Measurements from ENCODE around the gene NDE1. TPM values are rescaled to one million over a fixed set of nuclear protein-coding genes. Genes with fewer than 3 reads are reported as not detected.

Gene NDE1
- total and polyA plus RNA-seq, 2 of the 8 experiments (the other 6 are each of a cell fraction or from before 2014, with no cell fraction given), result 13.3 to 41.3 TPM

- no peak for TF ChIP-seq BCL11A (IDR thresholded peaks at IDR 0.05; ENCODE audit: low read depth in 2 of 2, low read length in 2 of 2)
- no peak for TF ChIP-seq TCF12 (IDR thresholded peaks at IDR 0.05; ENCODE audit: low read depth, low read length)
- no peak for TF ChIP-seq BACH1 (IDR thresholded peaks at IDR 0.05; ENCODE audit: low read length)
- TF ChIP-seq SUZ12 (IDR thresholded peaks at IDR 0.05; ENCODE audit: low read length), result no peak
- TF ChIP-seq CHD2 (IDR thresholded peaks at IDR 0.05; ENCODE audit: low read length), result no peak
- no peak for TF ChIP-seq POLR2A (IDR thresholded peaks at IDR 0.05; ENCODE audit: control extremely low read depth in 1 of 2, low read depth in 2 of 2, low read length in 2 of 2)
- no peak for TF ChIP-seq JUN (IDR thresholded peaks at IDR 0.05; ENCODE audit: low read depth, low read length)
Observed at GRCh38 chr16:15737140-15737644, 87.1 kb downstream of the NDE1 start (continued).

Data from H1 (cell line).